IPS-NIHi7 (cell line): ENCODE data around the gene MSRB1.
"Not testable (repeated sequence)": the region's sequence is repeated elsewhere in the genome, so short reads cannot be mapped to it uniquely, and the experiment has no call there.

Source experiments
- DNase-seq: peaks from one replicate; pipeline ENCODE4 v3.0.0; 2012; ENCODE audit warnings: mixed read lengths; ENCODE audit errors: extremely low spot score

The MSRB1 gene

GRCh38 chr16:1915732-1916639 is 27.0 kb downstream of the MSRB1 start:
- no peak for DNase-seq

- DNase-seq: no peak
Measured at GRCh38 chr16:1914988-1915387, 28.0 kb downstream of the MSRB1 start.

GRCh38 chr16:1914084-1914608 is 28.9 kb downstream of the MSRB1 start:
- DNase-seq: no peak

GRCh38 chr16:1913327-1914083 is 29.5 kb downstream of the MSRB1 start:
- no peak for DNase-seq

- DNase-seq: no peak
Measured at GRCh38 chr16:1912215-1912543, 30.8 kb downstream of the MSRB1 start.

GRCh38 chr16:1911467-1912214 is 31.4 kb downstream of the MSRB1 start:
- DNase-seq: no peak

- no peak for DNase-seq
Measured at GRCh38 chr16:1909561-1910231, 33.3 kb downstream of the MSRB1 start.

GRCh38 chr16:1908983-1909382 is 34.0 kb downstream of the MSRB1 start:
- no peak for DNase-seq

- no peak for DNase-seq
Measured at GRCh38 chr16:1908184-1908583, 34.8 kb downstream of the MSRB1 start.

- DNase-seq: no peak
Measured at GRCh38 chr16:1907226-1907860, 35.7 kb downstream of the MSRB1 start.

GRCh38 chr16:1906846-1907165 is 36.2 kb downstream of the MSRB1 start:
- no peak for DNase-seq

GRCh38 chr16:1906055-1906845 is 36.7 kb downstream of the MSRB1 start:
- DNase-seq: no peak

GRCh38 chr16:1903845-1904840 is 38.9 kb downstream of the MSRB1 start:
- no peak for DNase-seq

- DNase-seq: no peak
Measured at GRCh38 chr16:1903220-1903574, 39.8 kb downstream of the MSRB1 start.

- DNase-seq: no peak
Measured at GRCh38 chr16:1902547-1903219, 40.3 kb downstream of the MSRB1 start.

- no peak for DNase-seq
Measured at GRCh38 chr16:1900452-1900774, 42.6 kb downstream of the MSRB1 start.

- peak; percentile 5 for DNase-seq
Measured at GRCh38 chr16:1899641-1900451, 43.2 kb downstream of the MSRB1 start.

- not testable (repeated sequence) for DNase-seq
Measured at GRCh38 chr16:1897692-1898091, 45.3 kb downstream of the MSRB1 start.
